ENCODE results near the gene STAT4.
"Not testable (repeated sequence)": the region's sequence is repeated elsewhere in the genome, so short reads cannot be mapped to it uniquely, and the experiment has no call there.

Gene STAT4

GRCh38 chr2:191012845-191013681 lies 137.7 kb downstream of the STAT4 start:
- DNase-seq = no peak

- DNase-seq = no peak
These were observed 138.4 kb downstream of the STAT4 start for GRCh38 chr2:191012346-191012745.

GRCh38 chr2:191010887-191011885 lies 139.6 kb downstream of the STAT4 start:
- DNase-seq = no peak

GRCh38 chr2:191009541-191010374 lies 141.0 kb downstream of the STAT4 start:
- DNase-seq = no peak

- DNase-seq = no peak
These were observed 142.5 kb downstream of the STAT4 start for GRCh38 chr2:191008286-191008685.

GRCh38 chr2:191006997-191007783 lies 143.6 kb downstream of the STAT4 start:
- DNase-seq = no peak

- no peak for DNase-seq
These were observed 144.5 kb downstream of the STAT4 start for GRCh38 chr2:191006297-191006696.

- DNase-seq = no peak
These were observed 147.1 kb downstream of the STAT4 start for GRCh38 chr2:191003405-191004309.

- no peak for DNase-seq
These were observed 149.2 kb downstream of the STAT4 start for GRCh38 chr2:191001624-191002023.

- DNase-seq = no peak
These were observed 149.8 kb downstream of the STAT4 start for GRCh38 chr2:191001032-191001431.

GRCh38 chr2:190999949-191000665 lies 150.7 kb downstream of the STAT4 start:
- no peak for DNase-seq

GRCh38 chr2:190999058-190999457 lies 151.7 kb downstream of the STAT4 start:
- no peak for DNase-seq

GRCh38 chr2:190997526-190998113 lies 153.2 kb downstream of the STAT4 start:
- DNase-seq = no peak

- no peak for DNase-seq
These were observed 153.8 kb downstream of the STAT4 start for GRCh38 chr2:190996947-190997346.

- DNase-seq = no peak
These were observed 154.4 kb downstream of the STAT4 start for GRCh38 chr2:190996338-190996946.

GRCh38 chr2:190995315-190995714 lies 155.5 kb downstream of the STAT4 start:
- DNase-seq = not testable (repeated sequence)

- DNase-seq = no peak
These were observed 156.6 kb downstream of the STAT4 start for GRCh38 chr2:190994148-190994547.

- DNase-seq = no peak
These were observed 157.5 kb downstream of the STAT4 start for GRCh38 chr2:190993292-190993643.

- DNase-seq = no peak
These were observed 160.7 kb downstream of the STAT4 start for GRCh38 chr2:190990132-190990531.

All from NCI-H1105 (cell line).